Thyroid gland (tissue), 4 donors: ENCODE results near the gene PTPN14.

ENCODE experiments used
- CTCF ChIP-seq, 6 experiments: fragments of 200-600 bp in 3 of 6; fragments of 450-650 bp in 3 of 6; sonication (generic) in 3 of 6; IDR thresholded peaks; one replicate each; pipeline ENCODE4 v1.5.1; 2016 to 2019; ENCODE audit warnings: antibody characterized with exemption in 6 of 6, mild to moderate bottlenecking in 2 of 6, inconsistent platforms in 1 of 6, moderate library complexity in 1 of 6
- POLR2A ChIP-seq, 2 donors: fragments of 450-650 bp; IDR thresholded peaks; one replicate each; pipeline ENCODE4 v1.6.1; 2017; ENCODE audit warnings: antibody characterized with exemption in 2 of 2, mild to moderate bottlenecking in 2 of 2, moderate library complexity in 1 of 2

DNA sequence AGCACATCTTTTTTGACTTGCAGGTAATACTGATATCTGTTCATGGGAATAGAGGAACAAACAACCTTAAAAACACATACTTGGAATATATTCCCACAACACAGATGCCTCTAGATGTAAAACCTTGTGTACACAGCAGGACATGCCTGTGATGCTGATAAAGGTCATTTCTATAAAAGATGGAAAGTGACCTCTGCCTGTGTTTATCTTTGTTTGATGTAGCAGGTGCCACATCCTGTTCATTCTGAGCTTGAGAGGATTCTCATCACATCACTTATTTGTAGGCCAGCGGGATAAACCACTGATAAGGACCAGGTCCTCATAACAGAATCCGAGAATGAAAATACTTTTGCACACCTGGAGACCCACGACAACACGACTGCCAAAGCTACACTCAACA is 136.7 kb downstream of the PTPN14 start:
- TF ChIP-seq CTCF (IDR thresholded peaks at IDR 0.05), result no peak
- no peak for TF ChIP-seq POLR2A (IDR thresholded peaks at IDR 0.05)
